Measurements from ENCODE around the gene GNAZ. TPM values are rescaled to one million over a fixed set of nuclear protein-coding genes. Genes with fewer than 3 reads are reported as not detected.

GNAZ gene
- total and polyA plus RNA-seq, 12 donors = 3.0 to 70.8 (median 9.4) TPM

GRCh38 chr22:23115825-23116494 lies 45.6 kb downstream of the GNAZ start:
- Histone ChIP-seq H3K36me3 (replicated peaks in 1 of 2) (no peaks in the 10 kb centered on the region), H3K4me3 (no peak overlapping the region), H3K9me3 (replicated peaks in 1 of 3) (no peaks in the 10 kb centered on the region), H3K4me1 (replicated peaks in 1 of 2) (no peaks in the 10 kb centered on the region), H3K27ac (no peak overlapping the region), H3K27me3 (no peaks in the 10 kb centered on the region)
- intact Hi-C loops (cut with DNase I) = no loop called here
- WGBS, 4 donors = 88 to 100% (median 93%) methylated on average over 3 to 18 of the region's 18 CpGs
- TF ChIP-seq, protein P1, sequence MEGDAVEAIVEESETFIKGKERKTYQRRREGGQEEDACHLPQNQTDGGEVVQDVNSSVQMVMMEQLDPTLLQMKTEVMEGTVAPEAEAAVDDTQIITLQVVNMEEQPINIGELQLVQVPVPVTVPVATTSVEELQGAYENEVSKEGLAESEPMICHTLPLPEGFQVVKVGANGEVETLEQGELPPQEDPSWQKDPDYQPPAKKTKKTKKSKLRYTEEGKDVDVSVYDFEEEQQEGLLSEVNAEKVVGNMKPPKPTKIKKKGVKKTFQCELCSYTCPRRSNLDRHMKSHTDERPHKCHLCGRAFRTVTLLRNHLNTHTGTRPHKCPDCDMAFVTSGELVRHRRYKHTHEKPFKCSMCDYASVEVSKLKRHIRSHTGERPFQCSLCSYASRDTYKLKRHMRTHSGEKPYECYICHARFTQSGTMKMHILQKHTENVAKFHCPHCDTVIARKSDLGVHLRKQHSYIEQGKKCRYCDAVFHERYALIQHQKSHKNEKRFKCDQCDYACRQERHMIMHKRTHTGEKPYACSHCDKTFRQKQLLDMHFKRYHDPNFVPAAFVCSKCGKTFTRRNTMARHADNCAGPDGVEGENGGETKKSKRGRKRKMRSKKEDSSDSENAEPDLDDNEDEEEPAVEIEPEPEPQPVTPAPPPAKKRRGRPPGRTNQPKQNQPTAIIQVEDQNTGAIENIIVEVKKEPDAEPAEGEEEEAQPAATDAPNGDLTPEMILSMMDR (IDR thresholded peaks at IDR 0.05) = no peak
- TF ChIP-seq POLR2A (IDR thresholded peaks at IDR 0.05) = no peak
- DNase-seq = no peak

DNA sequence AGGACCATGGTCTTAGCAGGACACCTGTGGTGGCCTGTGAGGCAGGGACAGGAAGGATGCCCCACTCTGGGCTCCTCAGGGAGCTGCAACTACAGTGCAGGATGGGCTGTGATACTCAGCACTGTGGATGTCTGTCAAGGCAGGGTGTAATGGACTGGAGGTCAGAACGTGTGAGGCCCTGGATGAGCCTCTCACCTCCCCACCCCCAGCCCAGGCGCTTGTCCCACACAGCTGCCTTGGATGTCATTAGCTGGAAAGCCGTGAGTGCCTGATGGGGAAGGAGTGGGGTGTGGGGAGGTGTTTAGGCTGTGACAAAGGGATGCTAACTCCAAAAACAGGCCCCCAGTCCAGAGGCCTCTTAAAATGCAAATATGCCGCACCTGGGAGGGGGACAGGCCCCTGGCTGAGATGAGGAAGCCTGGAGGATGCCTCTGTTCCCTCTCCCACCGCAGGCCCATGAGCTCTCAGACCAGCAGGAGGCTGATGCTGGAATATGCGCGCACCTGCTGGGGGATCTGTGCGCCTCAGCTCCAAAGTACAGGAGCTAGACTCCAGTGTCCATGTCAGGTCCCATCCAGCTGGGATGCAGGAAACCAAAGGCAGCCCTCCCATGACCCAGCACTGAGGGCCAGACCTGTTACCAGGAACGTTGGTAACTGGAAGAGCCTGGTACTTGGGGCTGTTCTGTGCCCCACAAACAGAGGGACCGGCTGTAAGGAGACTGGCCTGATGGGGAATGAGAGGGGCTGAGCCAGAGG lies 46.4 kb downstream of the GNAZ start:
- TF ChIP-seq POLR2A (IDR thresholded peaks at IDR 0.05) = no peak
- TF ChIP-seq, protein P1 (IDR thresholded peaks at IDR 0.05) = no peak
- Histone ChIP-seq H3K4me3 (no peak overlapping the region), H3K27me3 (no peaks in the 10 kb centered on the region), H3K36me3 (replicated peaks in 1 of 2) (no peaks in the 10 kb centered on the region), H3K27ac (no peak overlapping the region), H3K4me1 (replicated peaks in 1 of 2) (no peaks in the 10 kb centered on the region), H3K9me3 (replicated peaks in 1 of 3) (no peaks in the 10 kb centered on the region)
- WGBS, 4 donors = 83 to 94% (median 88%) methylated on average over 3 to 10 of the region's 10 CpGs
- intact Hi-C loops (cut with DNase I) = no loop called here
- DNase-seq = no peak

DNA sequence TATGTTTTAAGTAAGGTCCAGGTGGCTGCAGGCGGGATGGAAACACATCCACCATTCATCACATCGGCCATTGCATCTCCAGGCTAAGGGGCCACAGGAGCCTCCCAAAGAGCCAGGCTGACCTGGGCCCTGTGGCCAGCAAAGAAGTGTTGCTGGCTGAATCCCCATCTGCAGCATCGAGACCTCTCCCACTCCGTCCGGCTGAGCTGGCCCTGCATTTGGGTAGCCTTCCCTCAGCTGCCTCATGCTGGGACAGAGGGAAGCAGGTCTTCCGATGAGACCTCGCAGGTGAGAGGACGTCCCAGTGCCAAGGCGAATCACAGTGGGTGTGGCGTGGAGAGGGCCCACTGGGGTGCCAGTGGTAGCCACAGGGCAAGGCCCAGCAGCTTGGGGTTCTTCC lies 47.0 kb downstream of the GNAZ start:
- H3K27me3 ChIP-seq = no peaks in the 10 kb centered on the region
- no peaks in the 10 kb centered on the region for H3K9me3 ChIP-seq (replicated peaks in 1 of 3)
- no peak overlapping the region for H3K27ac ChIP-seq
- H3K4me3 ChIP-seq = no peak overlapping the region
- 96 to 100% (median 98%) methylated on average over 7 to 10 of the region's 10 CpGs for WGBS, 4 donors
- TF ChIP-seq POLR2A (IDR thresholded peaks at IDR 0.05) = no peak
- TF ChIP-seq, protein P1 (IDR thresholded peaks at IDR 0.05) = no peak
- no peaks in the 10 kb centered on the region for H3K4me1 ChIP-seq (replicated peaks in 1 of 2)
- intact Hi-C loops (cut with DNase I) = no loop called here
- H3K36me3 ChIP-seq (replicated peaks in 1 of 2) = no peaks in the 10 kb centered on the region
- no peak for DNase-seq

DNA sequence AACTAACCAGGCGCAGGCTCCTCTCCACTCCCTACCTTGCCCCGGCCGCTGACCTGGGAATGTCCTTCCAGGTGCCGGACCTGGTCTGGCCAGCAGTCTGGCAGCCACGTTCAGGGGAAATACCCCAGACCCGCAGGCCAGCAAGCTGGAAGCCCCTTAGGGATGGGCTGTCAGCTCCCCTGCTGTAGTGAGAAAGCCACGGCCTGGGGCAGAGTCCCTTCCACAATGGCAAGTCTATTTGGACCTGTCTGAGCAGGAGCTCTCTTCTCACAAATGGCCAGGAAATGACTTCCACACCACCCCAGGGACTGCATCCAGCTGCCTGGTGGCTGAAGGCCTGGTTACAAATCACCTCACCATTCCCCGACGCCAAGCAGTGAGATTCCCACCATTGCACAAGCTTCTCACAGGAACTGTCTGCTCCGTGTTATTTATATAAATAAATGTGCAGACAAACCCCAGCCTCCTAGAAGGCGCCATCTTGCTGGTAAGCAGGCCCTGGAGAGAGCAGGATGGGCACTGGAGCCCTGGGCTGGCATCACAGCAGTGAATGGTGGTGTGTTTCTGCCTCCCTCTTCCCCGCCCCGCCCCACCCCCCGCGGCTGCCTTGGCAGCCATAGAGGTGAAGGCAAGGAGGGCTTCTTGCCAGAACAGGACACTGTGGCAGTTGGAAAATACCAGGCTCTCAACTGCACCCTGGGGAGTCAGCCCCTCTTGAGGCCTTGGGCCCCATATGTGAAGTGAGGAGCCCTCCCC lies 47.8 kb downstream of the GNAZ start:
- intact Hi-C loops (cut with DNase I) = no loop called here
- Histone ChIP-seq H3K27me3 (no peaks in the 10 kb centered on the region), H3K9me3 (replicated peaks in 1 of 3) (no peaks in the 10 kb centered on the region), H3K4me3 (no peak overlapping the region), H3K36me3 (replicated peaks in 1 of 2) (no peaks in the 10 kb centered on the region), H3K4me1 (replicated peaks in 1 of 2) (no peaks in the 10 kb centered on the region), H3K27ac (no peak overlapping the region)
- no peak for DNase-seq
- 87 to 98% (median 89%) methylated on average over 6 to 15 of the region's 15 CpGs for WGBS, 4 donors
- TF ChIP-seq, protein P1 (IDR thresholded peaks at IDR 0.05) = no peak
- TF ChIP-seq POLR2A (IDR thresholded peaks at IDR 0.05) = no peak
